Activated CD8-positive, alpha-beta memory T cell treated with anti-CD3 and anti-CD28 coated beads, Interleukin-2, amount 10 ng/mL, durations not matched to agents 7 days and 5 days (primary cell): ENCODE measurements around the gene RNU1-1. TPM values are rescaled to one million over a fixed set of nuclear protein-coding genes. Genes with fewer than 3 reads are reported as not detected.
"Not testable (repeated sequence)": the region's sequence is repeated elsewhere in the genome, so short reads cannot be mapped to it uniquely, and the experiment has no call there.

Source experiments
- ATAC-seq: fragments of 150-1000 bp; cut with Tn5 transposase; one replicate; pipeline ENCODE4 v1.10.0; 2021; ENCODE audit warnings: moderate library complexity
- CTCF ChIA-PET: fragments of 350-600 bp; sonication (Branson Sonifier 250); formaldehyde crosslinking; loops from one replicate; lab custom pipeline; 2021; ENCODE audit warnings: antibody characterized with exemption; lab: Charles Lee
- DNase-seq: peaks from one replicate; pipeline ENCODE4 v3.0.0-alpha.2; 2020
- H3K27ac Mint-ChIP-seq: one replicate; pipeline ENCODE4 v1.8.0; 2021; ENCODE audit warnings: mild to moderate bottlenecking, mixed read lengths
- H3K27me3 Mint-ChIP-seq: one replicate; pipeline ENCODE4 v1.8.0; 2021; ENCODE audit warnings: mixed read lengths
- H3K36me3 Mint-ChIP-seq: one replicate; pipeline ENCODE4 v1.8.0; 2021; ENCODE audit warnings: mild to moderate bottlenecking, mixed read lengths
- H3K4me1 Mint-ChIP-seq: one replicate; pipeline ENCODE4 v1.8.0; 2021; ENCODE audit warnings: mixed read lengths
- H3K4me3 Mint-ChIP-seq: one replicate; pipeline ENCODE4 v1.8.0; 2021; ENCODE audit warnings: mild to moderate bottlenecking, moderate library complexity, mixed read lengths
- H3K9me3 Mint-ChIP-seq: one replicate; pipeline ENCODE4 v1.8.0; 2022; ENCODE audit warnings: low read depth, mixed read lengths
- total RNA-seq, 2 experiments: library from RNA; stranded (reverse); gene quantifications; one replicate each; pipeline ENCODE4 v1.2.3, GENCODE V29; 2021

RNU1-1 gene
- total RNA-seq, 2 experiments from 2014 or later: 922 to 3,744 TPM

DNA sequence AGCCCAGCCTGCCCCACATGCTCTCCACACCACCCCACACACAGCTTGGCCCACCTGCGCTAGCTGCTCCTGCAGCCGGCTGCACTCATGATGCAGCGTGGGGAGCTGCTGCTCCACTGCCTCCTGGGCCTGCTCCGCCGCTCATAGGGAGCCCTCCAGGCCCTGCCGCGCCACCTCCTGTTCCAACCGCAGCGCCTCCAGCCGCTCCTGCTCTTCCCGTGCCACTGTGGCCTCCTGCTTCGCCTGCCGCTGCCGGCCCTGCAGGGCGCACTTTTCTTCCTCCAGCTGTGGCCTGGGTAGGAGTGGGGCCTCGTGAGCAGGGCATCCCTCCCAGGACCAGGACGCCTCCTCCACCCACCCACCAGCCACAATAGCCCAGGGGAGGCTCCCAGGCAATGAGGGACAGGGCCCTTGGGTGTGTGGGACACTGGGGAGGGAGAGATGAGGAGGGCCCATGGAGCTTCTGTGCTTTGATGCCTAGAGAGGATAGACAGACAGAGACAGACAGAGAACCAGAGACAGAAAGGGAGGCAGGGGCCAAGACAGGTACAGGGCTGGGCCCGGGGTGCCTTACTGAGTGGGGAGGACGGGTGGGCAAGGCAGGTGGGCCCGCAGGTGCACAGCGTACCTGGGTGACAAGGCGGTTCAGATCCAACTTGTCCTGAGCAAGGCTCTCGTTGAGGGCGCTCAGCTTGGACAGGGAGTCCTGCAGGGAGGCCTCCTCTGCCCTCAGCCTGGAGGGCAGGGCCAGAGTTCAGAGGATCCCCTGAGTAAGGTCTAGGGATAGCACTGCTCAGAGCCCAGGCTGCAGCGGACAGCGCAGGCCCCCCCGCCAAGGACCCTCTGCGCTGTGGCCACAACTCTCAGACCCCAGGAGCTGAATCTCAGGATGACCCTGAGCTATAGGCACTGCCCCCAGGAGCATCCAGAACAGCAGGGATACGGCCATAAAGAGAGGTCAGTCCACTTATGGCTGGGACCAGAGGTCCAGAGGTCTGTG, 38.0 kb downstream of the RNU1-1 start:
- H3K4me3 Mint-ChIP-seq, H3K27me3 Mint-ChIP-seq, H3K9me3 Mint-ChIP-seq, H3K36me3 Mint-ChIP-seq, ATAC-seq, H3K4me1 Mint-ChIP-seq, DNase-seq, CTCF ChIA-PET, H3K27ac Mint-ChIP-seq: not testable (repeated sequence)

DNA sequence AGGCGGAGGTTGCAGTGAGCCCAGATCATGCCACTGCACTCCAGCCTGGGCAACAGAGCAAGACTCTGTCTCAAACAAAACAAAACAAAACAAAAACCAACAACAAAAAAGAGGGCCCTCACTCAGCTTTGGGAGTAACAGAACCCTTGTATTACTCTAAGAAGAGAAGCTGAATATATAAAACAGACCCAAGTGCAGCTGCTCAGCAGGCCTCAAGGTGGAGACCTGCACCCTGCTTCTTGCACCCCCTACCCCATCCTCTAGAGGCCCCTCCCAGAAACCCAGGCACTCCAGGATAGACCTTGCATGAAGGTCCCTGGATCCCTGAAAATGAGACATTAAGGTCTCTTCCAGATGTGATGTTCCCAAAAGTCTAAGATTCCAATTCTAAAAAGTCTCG, 39.2 kb downstream of the RNU1-1 start:
- H3K4me1 Mint-ChIP-seq, H3K4me3 Mint-ChIP-seq, H3K27me3 Mint-ChIP-seq, DNase-seq, H3K27ac Mint-ChIP-seq, H3K9me3 Mint-ChIP-seq, ATAC-seq, CTCF ChIA-PET, H3K36me3 Mint-ChIP-seq: not testable (repeated sequence)

DNA sequence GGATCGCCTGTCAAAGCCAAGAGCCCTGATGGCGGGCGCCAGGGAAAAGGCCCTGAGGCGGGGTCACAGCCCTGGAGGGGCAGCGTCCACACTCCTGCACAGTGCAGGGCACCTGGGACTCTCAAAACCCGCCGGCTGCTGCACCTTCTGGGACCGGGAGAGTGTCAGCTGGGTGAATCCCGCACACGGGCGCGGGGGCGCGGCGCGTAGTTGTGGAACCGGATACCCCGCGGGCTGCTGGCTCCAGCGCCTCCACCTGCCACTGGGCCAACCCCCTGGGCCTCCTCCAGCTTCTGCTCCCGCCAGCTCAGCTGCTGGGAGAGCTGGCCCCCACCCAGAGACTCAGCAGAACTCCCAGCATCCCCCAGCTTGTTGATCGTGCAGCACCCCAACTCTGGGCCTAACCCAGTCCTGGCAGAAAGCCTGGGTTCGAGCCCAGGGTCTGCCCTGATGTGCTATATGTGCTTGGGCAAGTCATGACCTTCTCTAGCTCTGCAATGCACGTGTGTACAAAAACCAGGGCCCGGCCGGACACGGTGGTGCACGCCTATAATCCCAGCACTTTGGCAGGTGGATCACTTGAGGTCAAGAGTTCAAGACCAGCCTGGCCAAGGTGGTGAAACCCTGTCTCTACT, 39.8 kb downstream of the RNU1-1 start:
- DNase-seq (no peak), ATAC-seq (no peak)
- no peaks in the 10 kb centered on the region for H3K4me1 Mint-ChIP-seq
- peaks cover 1% of the 10 kb centered on the region for H3K36me3 Mint-ChIP-seq
- H3K9me3 Mint-ChIP-seq: no peaks in the 10 kb centered on the region
- CTCF ChIA-PET: no interaction called here
- no peak overlapping the region for H3K27ac Mint-ChIP-seq
- H3K4me3 Mint-ChIP-seq: no peak overlapping the region
- H3K27me3 Mint-ChIP-seq: no peaks in the 10 kb centered on the region

DNA sequence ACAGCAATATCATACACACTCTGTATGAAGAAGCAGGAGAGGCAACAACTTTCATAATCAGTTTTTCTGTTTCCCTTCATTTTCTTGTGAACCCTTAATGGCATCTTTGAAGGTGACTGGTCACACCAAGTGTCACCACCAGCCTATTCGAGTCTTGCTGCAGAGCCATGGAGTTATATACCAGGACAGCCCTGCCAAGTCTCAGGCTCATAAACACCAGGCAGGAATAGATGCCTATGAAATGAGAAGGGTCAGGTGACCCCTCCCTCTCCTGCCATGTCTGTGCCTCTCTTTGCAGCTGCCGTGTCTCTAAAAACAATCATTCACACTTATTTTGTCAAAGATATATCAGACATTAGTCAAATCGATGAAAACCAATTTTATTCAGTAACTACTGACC, 45.5 kb downstream of the RNU1-1 start:
- CTCF ChIA-PET: no interaction called here
- no peaks in the 10 kb centered on the region for H3K4me1 Mint-ChIP-seq
- H3K36me3 Mint-ChIP-seq: peaks cover 7% of the 10 kb centered on the region
- DNase-seq: no peak
- ATAC-seq: no peak
- H3K27me3 Mint-ChIP-seq: no peaks in the 10 kb centered on the region
- H3K9me3 Mint-ChIP-seq: no peaks in the 10 kb centered on the region
- H3K27ac Mint-ChIP-seq: no peak overlapping the region
- no peak overlapping the region for H3K4me3 Mint-ChIP-seq

DNA sequence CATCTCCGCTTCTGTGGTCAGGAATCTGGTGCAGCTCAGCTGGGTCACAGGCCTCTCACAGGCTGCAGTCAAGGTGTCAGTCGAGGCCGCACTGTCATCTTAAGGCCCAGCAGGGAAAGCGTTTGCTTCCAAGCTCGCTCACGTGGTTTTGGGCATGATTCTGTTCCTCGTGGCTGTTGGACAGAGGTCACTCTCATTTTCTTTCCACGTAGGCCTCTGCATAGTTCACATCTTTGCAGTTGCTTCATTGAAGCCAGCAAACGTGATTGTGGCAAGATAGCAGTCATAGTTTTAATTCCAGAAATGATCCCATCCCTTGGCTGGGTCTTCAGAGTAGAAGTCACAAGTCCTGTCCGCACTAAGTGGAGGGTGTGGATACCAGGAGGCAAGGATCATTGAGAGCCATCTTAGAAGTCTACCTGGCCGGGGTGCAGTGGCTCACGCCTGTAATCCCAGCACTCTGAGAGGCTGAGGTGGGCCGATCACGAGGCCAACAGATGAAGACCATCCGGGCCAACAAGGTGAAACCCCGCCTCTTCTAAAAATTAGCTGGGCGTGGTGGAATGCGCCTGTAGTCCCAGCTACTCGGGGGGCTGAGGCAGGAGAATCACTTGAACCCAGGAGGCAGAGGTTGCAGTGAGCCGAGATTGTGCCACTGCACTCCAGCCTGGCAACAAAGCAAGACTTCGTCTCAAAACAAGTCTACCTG, 49.0 kb downstream of the RNU1-1 start:
- Mint-ChIP-seq H3K36me3 (peaks cover 25% of the 10 kb centered on the region), H3K27me3 (no peaks in the 10 kb centered on the region), H3K4me1 (no peaks in the 10 kb centered on the region)

More for the DNA sequence above, 49.0 kb downstream of the RNU1-1 start:
- DNase-seq (no peak), ATAC-seq (no peak)
- no peak overlapping the region for H3K4me3 Mint-ChIP-seq
- H3K9me3 Mint-ChIP-seq: no peaks in the 10 kb centered on the region
- CTCF ChIA-PET: no interaction called here
- no peak overlapping the region for H3K27ac Mint-ChIP-seq

Other genes starting within 250 kb of the RNU1-1 start
- 10 to 100 TPM; 17.6 to 19.7 TPM for gene FBXO42, start 161.8 kb downstream of the RNU1-1 start, total RNA-seq
- gene SZRD1, start 147.0 kb downstream of the RNU1-1 start, total RNA-seq: 100 to 1,000 TPM; 161 to 189 TPM
- gene SPATA21, start 76.9 kb downstream of the RNU1-1 start, total RNA-seq: not detected
- gene NECAP2, start 73.6 kb downstream of the RNU1-1 start, total RNA-seq: 10 to 100 TPM; 71.0 to 88.3 TPM
- gene NBPF1, start 99.3 kb upstream of the RNU1-1 start, total RNA-seq: 1 to 10 TPM; 2.8 to 3.1 TPM
- 1,000 to 10,000 TPM in 1 of 2 experiments, 100 to 1,000 TPM in 1; 922 to 3,744 TPM for gene RNU1-3, start 152.7 kb upstream of the RNU1-1 start, total RNA-seq
- gene RNU1-4, start 226.2 kb upstream of the RNU1-1 start, total RNA-seq: 1,000 to 10,000 TPM in 1 of 2 experiments, 100 to 1,000 TPM in 1; 922 to 3,744 TPM